Ishikawa (cell line): ENCODE data around the gene NACC2.

Experiments used
- EP300 ChIP-seq: IDR thresholded peaks from 2 replicates; pipeline ENCODE4 v1.6.1; 2012; ENCODE audit warnings: borderline replicate concordance
- FOXM1 ChIP-seq: IDR thresholded peaks from 2 replicates; pipeline ENCODE4 v1.6.1; 2012; ENCODE audit warnings: low read depth, borderline replicate concordance
- NFIC ChIP-seq: IDR thresholded peaks from 2 replicates; pipeline ENCODE4 v1.6.1; 2012
- TCF12 ChIP-seq: IDR thresholded peaks from 2 replicates; pipeline ENCODE4 v1.6.1; 2012; ENCODE audit warnings: low read depth
- TF ChIP-seq, protein P1 (sequence below): IDR thresholded peaks from 2 replicates; pipeline ENCODE4 v1.6.1; 2012

DNA sequence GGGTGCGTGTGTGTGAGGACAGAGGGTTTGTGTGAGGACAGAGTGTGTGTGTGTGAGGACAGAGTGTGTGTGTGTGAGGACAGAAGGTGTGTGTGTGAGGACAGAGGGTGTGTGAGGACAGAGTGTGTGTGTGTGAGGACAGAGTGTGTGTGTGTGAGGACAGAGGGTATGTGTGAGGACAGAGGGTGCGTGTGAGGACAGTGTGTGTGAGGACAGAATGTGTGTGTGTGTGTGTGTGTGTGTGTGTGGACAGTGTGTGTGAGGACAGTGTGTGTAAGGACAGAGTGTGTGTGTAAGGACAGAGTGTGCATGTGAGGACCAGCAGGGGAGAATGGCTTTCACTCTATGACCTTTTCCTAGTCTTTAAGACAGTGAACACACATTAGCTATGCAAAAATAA, 70.8 kb downstream of the NACC2 start:
- TF ChIP-seq, protein P1, sequence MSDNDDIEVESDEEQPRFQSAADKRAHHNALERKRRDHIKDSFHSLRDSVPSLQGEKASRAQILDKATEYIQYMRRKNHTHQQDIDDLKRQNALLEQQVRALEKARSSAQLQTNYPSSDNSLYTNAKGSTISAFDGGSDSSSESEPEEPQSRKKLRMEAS = no peak
- TF ChIP-seq EP300 (no peak), NFIC (no peak), TCF12 (no peak), FOXM1 (no peak)
